HUDEP-2 (cell line): Measurements from ENCODE around the gene KHK.
"Not testable (repeated sequence)": the region's sequence is repeated elsewhere in the genome, so short reads cannot be mapped to it uniquely, and the experiment has no call there.

Source experiments
- DNase-seq, 76 experiments: peaks; one replicate each; lab custom pipeline; 2025; ENCODE audit not compliant: unreplicated experiment in 76 of 76; lab: John Stamatoyannopoulos, UW

The KHK gene

DNA sequence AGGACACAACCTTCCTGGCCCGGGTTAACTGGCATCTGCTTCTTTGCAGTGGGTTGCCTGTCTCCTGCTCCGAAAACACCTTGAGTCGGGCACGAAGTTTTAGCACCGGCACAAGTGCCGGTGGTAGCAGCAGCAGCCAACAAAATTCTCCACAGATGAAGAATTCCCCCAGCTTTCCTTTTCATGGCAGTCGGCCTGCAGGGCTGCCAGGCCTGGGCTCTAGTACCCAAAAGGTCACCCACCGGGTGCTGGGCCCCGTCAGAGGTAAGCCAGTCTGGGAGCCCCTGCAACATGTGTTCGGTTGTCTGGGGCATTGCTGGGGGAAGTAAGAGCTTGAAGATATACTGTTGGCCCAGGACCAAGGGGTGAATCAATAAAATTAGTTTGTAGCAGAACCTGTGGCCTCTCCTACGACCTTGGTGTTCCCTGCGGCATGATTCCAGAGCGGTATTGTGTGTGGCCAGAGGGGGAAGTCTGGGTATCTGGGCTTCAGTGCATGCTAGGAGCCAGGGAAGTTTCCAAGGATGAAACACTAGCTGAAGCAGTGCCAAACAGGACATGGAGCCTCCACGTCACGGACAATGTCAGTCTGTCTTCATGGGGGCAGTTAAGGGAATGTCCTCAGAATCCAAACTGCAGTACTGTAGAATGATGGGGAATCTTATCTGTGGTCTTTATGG lies 27.3 kb upstream of the KHK start:
- no peak for DNase-seq

DNA sequence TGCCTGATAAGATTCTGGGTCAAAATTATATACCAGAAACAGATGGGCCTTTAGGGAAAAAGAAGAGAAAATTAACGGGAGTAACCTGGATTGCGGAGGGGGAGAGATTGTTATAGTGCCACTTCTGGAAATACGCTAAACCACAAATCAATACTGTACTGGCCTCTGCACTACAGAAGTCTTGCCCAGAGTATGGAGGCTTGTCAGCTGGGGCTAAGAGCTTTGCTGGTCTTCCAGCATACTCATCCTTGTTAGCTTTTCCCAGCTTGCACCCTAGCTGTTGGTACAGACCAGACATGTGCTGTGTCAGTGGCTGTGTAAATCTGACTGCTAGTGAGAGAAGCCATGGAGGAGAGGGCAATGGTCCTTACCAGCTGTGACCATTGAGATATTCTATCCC lies 26.2 kb upstream of the KHK start:
- no peak for DNase-seq

DNA sequence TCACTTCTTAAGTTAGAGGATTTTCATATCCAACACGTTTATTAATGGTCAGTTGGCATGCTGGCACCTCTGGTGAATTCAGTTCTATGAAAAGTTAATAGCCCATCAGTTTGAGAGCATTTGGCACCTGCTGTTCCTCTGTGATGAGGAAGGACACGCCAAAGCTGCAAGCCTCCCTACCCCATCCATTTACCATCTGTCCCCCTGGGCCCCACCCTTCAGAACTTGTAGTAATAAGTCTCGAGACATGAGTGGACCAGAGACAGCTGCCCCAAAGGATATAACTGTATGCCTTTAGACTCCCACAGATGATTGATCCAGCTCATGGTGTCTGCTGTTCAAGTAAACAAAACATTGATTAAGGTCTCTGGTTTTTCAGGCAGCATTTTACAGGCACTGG lies 21.4 kb upstream of the KHK start:
- DNase-seq = no peak

DNA sequence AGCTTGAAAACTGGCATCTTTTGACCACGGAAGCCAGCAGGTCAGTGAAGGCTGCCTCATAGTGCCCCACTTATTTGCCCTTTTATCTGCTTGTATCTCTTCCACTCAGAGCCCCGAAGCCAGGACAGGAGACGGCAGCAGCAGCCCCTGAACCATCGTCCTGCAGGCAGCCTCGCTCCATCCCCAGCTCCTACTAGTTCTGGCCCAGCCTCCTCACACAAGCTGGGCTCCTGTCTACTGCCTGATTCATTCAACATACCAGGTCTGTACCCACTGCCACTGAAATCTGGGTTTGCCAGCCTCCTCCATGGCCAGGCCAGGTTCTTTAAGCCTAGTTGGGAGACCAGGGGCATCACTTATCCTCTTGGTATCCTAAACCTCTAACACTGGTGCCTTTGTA lies 19.2 kb upstream of the KHK start:
- DNase-seq = no peak

DNA sequence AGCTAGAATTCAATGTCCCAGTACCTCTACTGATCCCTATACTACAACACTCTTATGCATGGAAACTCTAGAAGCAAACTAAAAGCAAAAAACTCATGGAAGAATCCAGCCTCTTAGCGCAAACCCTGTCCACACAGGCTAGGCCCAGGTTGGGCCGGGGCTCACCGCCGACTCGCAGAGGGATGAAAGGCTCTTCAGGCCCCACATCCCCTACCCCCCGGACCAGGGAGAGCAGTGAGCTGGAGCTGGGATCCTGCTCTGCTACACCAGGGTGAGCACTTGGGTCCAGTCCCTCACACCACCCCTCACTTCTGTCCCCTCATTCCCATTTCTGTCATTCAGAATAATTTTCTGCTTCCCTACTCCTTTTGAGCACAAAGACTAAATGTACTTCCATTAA lies 17.1 kb upstream of the KHK start:
- DNase-seq = no peak

DNA sequence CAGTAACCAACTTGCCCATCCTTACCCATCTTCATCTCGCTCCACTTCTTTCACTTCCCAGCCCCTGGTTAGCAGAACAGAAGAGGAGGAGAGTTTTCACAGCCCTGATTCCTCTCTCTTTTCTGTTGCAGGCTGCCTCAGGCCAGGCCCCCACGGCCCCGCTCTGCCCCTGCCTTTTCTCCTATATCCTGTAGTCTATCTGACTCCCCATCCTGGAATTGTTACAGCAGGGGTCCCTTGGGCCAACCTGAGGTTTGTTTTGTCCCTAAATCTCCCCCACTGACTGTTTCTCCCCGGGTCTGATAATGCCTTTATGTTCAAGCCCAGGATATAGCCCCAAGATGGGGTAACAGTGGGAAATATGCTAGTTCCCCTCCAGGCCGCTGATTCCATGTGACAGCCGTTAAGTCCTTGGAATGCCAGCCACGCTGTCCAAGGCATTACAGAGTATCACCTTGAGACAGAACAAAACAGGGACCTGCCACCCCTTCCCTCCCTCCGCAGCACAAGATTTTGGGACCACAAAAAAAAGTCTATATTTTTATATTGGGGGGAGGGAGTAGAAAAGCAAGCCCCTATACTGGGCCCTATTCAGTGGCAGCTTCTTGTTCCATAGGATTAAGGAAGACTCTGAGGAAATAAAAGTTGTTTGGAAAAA lies 16.5 kb upstream of the KHK start:
- no peak for DNase-seq

DNA sequence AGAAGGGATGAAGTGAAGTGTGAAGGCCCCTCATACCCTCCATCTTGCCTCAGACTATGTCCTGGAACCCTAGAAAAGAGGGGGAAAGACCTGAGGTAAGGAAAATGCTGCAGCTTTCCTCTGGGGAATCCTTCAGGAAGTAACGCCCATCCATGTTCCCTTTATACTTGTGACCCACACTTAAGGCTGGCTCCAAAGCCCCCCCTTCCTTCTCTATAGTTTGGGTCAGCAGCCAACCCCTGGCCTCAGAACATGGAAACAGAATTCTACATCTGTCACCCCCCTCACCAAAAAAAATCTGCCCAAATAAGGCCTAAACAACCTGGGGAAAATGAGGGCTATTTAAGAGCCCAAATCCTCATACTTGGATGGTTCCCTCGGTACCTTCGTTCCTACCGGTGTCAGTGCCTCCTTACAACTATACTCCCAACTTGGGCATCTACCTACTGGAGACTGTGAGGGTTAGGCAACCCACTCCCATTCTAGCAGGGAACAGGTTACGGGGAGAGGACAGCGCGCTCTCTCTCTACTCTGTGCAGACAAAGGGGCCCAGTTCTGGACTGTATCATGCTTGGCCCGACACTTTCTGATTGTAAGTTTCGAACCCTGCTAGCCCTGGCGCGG lies 15.8 kb upstream of the KHK start:
- no peak for DNase-seq

DNA sequence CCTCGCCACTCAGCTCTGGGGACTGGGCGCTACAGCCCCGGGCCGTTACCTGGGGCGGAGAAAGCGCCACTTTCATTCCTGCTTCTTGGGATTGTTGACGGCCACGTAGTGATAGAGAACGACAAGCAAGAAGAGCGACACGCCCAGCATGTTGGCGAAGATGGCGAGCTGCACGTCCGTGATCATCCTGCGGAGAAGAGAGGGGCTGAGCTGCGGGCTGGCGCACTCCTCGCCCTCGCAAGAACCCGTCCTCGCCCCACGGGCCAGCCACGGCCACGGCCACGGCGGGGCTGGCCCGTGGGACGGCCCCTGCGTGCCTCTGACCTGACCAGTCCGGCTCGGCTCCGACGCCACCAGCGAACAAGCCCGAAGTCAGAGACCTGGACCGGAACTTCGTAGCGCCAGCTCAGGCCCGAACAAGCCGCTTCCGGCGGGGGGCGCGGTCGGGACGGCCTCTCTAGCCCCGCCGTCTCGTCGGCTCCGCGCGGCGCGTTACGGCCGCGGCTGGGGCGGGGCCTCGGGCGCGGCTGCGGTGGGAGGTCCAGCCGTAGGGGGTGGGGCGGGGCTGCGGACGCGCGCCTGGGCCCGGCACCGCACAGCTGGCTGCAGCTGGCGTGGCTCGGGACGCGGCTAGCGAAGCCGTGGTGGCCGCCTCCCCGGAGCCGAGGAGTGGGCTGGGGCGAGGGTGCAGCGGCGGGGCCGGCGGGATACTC lies 15.1 kb upstream of the KHK start, which contains the start of gene OST4:
TSS of gene OST4 (minus strand) at position 378 of the 713 bp plus-strand sequence.
- DNase-seq = peak in 74 of 76 experiments; percentile 30 to 93 (median 83)

DNA sequence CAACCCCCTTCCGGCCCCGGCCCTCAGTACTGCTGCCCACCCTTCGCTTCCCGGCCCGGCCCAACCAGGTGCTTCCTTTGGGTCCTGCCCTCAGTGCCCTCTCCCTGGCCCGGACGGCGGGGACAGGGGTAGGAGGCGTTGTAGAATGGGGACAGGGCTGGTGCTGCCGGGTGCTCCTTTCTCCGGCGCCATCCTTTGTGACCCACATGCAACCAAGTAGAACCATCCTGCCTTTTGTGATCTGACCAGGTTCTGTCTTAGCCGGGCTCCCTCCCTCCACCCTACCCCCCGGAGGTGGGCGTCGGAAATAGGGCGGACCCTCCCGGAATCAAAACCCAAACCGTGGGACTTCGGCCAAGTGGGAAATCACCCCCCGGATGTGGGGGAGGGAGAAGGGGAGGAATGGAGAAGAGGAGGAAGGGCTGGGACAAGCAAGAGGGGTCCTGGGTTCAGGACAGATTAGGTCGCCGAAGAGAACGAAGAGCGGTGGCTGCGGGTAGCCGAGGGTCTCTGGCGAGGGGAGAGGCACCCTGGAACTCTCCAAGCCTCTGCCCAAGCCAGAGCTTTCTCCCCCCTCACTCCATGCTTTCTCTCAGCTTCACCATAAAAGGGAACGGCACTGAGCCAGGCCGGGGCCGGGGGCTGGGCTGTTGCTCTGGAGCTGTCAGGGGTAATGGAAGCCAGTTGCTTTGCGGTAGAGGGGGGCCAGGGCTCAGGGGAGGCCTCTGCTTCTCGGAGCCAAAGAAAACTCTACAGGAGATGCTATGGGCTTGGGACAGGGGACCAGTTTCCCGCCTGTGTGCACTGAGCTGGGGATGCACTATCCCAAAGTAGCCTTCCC lies 14.4 kb upstream of the KHK start:
- no peak for DNase-seq

DNA sequence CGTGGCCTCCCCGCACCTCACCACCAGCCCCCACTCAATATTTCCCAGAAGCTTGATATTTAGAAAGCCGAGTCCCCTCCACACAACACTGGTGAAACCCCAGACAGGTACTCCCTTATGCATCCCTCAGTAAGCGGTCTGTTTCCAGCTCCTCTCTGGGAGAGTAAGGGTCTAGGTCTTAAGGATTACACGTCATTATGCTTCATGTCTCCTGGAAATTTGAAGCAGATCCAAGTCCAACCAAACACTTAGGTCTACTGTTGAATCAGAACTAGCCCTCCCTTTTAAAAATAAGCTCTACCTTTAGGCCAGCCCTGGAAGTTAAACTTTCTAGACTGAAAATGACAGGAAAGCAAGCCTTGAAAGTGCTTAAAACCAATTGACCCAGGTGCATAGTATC lies 13.7 kb upstream of the KHK start:
- DNase-seq = no peak

DNA sequence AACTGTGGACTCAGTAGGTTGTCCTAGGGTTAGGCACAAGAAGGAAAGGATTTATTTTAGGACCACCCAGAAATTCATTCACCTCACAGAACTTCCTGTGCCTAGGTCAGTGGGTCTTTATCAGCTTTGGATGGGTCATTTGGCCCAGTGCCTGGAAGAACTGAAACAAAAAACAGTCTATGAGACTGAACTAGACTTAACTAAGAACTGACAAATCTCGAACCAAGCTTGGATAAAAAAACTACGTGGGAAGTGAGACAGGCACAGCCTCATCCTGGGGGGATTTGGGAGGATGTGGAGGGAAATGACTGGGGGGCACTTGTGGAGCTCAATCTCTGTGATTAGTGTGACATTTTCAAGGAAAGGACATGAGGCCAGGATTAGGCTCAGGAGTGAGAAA lies 12.8 kb upstream of the KHK start:
- no peak for DNase-seq

DNA sequence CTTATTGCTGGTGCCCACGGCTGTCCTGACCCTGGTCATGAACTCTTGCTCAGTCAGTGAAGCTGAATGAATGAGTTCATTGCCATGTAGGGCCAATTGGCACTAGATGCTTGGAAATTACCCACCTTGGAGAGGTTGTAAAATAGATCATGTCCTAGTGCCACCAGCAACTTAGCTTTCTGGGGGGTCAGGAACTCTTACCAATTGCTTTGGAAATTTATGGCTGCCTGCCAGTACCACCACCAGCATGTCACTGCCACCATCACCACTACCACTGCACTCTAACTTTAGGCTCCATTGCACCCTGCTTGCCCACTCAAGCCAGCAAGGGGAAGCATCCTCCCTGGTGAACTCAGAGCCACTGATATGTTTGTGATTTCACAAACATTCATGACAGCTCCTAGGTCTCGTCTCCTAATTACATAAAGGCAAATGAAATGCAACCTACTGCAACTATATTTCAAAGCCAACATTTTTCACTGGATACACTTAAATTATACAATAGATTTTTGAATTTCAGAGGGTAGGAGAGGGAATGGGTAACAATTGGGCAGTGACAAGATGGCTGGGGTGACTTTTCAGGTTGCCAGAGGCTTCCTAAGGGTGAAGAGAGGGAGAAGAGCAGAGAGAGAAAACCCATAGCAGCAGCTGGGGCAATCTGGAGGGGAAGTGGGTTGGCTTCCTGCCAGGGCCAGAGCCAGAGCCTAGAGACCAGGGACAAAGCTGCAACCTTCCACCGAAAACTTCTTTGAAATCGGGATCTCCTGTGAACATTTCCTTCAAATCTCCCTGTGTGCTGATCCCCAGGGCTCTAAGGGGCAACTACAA lies 11.6 kb upstream of the KHK start:
- DNase-seq = no peak

DNA sequence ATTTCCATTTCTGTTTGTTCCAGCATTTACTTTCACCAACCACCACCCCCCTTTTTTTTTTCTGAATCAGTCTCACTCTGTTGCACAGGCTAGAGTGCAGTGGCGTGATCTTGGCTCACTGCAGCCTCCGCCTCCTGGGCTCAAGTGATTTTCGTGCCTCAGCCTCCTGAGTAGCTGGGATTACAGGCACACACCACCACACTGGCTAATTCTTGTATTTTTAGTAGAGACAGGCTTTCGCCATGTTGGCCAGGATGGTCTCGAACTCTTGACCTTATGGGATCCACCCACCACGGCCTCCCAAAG lies 11.1 kb upstream of the KHK start:
- DNase-seq = not testable (repeated sequence)

DNA sequence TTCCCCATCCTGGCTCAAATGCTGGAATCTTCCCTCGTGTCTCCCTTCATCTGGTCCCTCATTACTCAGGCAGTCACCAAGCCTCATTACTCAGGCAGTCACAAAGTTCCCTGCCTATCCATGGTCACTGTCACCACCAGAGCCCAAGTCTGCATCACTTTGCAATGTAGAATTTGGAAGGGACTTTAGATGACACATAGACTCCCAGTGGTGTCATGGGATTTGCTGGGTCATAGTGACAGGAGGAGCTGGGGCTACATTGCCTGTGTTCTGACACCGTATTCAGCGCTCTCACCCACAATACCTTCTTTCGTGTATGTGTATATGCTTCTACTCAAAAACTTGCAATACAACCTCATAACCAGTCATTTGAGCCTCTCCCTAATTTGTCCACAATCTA lies 10.2 kb upstream of the KHK start:
- no peak for DNase-seq

DNA sequence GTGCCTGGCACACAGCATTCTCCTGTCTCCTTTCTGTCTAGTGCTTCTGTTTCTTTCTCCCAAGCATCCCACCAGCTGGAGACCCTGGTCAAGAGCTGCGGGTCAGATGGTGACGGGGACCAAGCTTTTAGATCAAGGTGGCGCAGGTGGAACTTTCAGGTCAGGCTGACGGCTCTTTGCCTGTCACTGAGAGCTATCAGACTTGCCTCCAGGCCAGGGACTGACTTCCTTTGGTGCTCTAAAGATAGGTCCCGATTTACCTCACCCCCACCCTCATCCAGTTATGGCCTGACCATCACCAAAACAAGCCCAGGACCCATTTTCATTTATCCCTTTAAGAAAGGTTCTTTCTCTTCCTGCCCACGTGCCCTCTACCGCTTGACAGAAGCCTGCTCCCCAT lies 9.3 kb upstream of the KHK start:
- DNase-seq = no peak

DNA sequence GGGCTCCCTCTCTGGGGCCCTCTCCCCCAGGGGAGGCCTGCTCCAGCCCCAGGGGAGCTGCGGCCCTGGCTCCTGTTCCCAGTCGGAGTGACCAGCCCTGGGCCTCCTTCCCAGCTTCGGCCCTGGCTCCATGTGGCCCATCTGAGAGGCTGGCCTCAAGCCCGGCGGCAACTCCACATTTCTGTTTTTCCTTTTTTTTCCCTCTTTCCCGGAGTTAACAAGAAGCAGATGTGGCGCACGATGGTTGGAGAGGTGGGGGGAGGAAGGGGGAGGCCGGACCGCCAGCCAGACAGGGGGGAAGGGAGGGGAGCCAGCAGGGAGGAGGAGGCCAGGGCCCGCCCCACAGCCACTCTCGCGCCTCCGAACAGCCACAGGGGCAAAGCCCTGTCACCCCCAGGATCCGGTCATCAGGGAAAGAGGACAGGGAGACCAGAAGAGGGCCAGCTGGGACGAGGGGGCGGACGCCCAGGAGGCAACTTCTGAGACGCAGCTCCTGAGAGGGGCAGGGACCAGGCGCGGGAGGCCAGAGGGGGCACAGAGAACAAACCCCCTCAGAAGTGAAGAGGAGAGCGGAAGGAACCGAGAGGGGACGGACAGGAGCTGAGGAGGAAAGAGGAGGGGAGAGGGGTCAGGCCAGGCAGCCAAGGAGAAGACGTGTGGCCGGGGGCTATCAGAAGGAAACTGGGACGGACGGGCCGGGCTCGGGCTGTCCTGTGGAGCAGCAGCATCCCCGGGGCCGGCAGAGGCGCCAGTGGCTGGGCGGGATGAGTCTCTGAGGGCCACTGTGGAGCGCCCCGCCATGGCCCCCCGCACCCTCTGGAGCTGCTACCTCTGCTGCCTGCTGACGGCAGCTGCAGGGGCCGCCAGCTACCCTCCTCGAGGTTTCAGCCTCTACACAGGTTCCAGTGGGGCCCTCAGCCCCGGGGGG lies 8.0 kb upstream of the KHK start, which contains the start of gene EMILIN1:
TSS of gene EMILIN1 (plus strand) at position 349 of the 928 bp plus-strand sequence. CDS start at position 800, 451 bp downstream.
- DNase-seq = no peak

DNA sequence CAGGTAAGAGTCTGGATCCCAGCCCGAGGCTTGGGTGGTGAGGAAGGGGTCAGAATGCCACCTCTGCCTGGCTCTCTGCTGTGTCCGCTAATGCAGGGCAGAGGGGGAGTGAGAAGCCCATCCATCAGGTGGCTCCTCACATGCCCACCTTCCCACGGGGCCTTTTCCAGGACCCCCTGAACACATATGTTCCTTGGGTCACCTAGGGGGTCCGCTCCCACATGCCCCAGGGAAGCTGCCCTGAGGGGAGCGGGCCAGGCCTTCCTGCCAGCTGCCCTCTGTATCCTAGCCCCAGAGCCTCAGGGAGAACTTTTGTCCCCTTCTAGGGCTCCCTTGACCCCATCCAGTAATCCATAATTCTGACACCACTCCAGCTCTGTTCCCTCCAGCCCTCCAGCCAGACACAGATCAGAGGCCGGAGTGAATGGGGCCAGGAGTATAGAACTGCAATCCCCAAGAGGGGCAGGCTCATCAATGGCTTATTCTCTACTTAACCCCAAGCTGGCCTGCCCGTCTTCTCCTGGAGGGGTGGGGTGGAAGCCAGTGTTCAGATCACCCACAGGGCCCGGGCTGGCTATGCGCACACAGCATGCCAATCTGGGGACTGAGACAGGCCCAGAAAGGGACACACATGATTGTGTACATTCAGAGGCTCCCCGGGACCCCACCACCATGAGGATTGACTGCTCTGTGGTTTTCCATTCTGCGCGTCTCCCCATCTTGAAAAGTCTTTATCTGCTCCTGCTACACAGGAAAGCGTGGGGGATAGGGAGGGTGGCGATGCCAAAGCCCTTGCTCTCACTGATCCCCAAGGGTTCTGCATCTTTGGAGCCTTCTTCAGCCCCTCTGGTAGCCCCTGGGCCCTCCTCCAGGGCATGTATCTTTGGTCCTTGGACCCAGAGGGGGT lies 7.1 kb upstream of the KHK start:
- no peak for DNase-seq

DNA sequence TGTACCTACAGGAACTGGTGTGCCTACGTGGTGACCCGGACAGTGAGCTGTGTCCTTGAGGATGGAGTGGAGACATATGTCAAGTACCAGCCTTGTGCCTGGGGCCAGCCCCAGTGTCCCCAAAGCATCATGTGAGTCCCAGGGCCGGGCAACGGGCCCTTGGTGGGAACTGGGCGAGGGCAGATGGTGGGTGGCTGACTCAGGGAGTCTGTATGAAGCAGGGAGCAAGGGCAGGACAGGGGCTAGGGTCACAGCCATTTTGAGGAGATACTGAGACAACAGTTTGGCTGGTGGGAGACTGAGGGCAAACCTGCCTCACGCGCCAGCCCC lies 6.5 kb upstream of the KHK start:
- no peak for DNase-seq
